Measurements from ENCODE around the gene OXT. TPM values are rescaled to one million over a fixed set of nuclear protein-coding genes. Genes with fewer than 3 reads are reported as not detected.
"Not testable (repeated sequence)": the region's sequence is repeated elsewhere in the genome, so short reads cannot be mapped to it uniquely, and the experiment has no call there.

Gene OXT
- total and polyA plus RNA-seq, 2 of the 8 experiments (the other 6 are each of a cell fraction or from before 2014, with no cell fraction given), result not detected

DNA sequence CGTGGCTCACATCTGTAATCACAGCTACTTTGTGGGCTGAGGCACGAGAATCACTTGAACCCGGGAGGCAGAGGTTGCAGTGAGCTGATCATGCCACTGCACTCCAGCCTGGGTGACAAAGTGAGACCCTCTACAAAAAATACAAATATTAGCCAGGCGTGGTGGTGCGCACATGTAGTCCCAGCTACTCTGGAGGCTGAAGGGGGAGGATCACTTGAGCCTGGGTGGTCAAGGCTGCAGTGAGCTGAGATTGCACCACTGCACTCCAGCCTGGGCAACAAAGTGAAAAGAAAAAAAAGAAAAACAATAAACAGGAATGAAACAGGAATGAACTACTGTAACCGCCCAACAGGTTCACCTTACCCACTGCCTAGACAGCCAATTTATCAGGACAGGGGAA, 7.3 kb upstream of the OXT start:
- not testable (repeated sequence) for H3K4ac ChIP-seq (replicated peaks; ENCODE audit: insufficient read length, low read depth, low read length); H2AFZ ChIP-seq (ENCODE audit: low read length); H2BK5ac ChIP-seq (ENCODE audit: low read depth, low read length); H3K23me2 ChIP-seq (ENCODE audit: low read depth, low read length); H2BK120ac ChIP-seq (replicated peaks; ENCODE audit: low read depth, low read length); H3K18ac ChIP-seq (ENCODE audit: extremely low read depth, low read length); H3K4me3 ChIP-seq (ENCODE audit: extremely low read depth in 1 of 4, insufficient read depth in 2 of 4, low read depth in 3 of 4, low read length in 4 of 4); H2BK20ac ChIP-seq (ENCODE audit: low read length); H2AK5ac ChIP-seq (ENCODE audit: low read depth, low read length); H4K5ac ChIP-seq (ENCODE audit: insufficient read length, low read depth, low read length); H3K56ac ChIP-seq (replicated peaks; ENCODE audit: insufficient read length, low read depth, low read length); H2BK12ac ChIP-seq (ENCODE audit: low read depth, low read length); H3K79me2 ChIP-seq (ENCODE audit: control insufficient read depth in 1 of 2, insufficient read depth in 2 of 2, low read length in 2 of 2); H3K14ac ChIP-seq (ENCODE audit: insufficient read length); H3K4me2 ChIP-seq (ENCODE audit: insufficient read depth in 1 of 2, low read depth in 2 of 2, low read length in 2 of 2); H3K9ac ChIP-seq (replicated peaks in 1 of 4; ENCODE audit: extremely low read depth in 1 of 4, low read depth in 3 of 4, low read length in 3 of 4); DNase-seq (ENCODE audit: low read depth in 1 of 2, low spot score in 2 of 2); H4K91ac ChIP-seq (replicated peaks; ENCODE audit: insufficient read length, low read length); H3K4me1 ChIP-seq (replicated peaks in 1 of 4; ENCODE audit: control insufficient read depth in 3 of 4, insufficient read depth in 4 of 4, low read length in 3 of 4); H3K23ac ChIP-seq (ENCODE audit: insufficient read length); H3K27ac ChIP-seq (ENCODE audit: low read depth, low read length); H2BK15ac ChIP-seq (ENCODE audit: low read length); FAIRE-seq; H3K36me3 ChIP-seq (ENCODE audit: control insufficient read depth in 2 of 4, insufficient read depth in 4 of 4, low read length in 3 of 4); H3K27me3 ChIP-seq (replicated peaks in 1 of 4; ENCODE audit: control insufficient read depth in 3 of 4, extremely low read depth in 1 of 4, insufficient read depth in 3 of 4, low read length in 3 of 4); H4K20me1 ChIP-seq (replicated peaks in 1 of 2; ENCODE audit: control insufficient read depth in 1 of 2, insufficient read depth in 2 of 2, low read length in 2 of 2); H3K9me3 ChIP-seq (ENCODE audit: insufficient read depth in 2 of 2, low read depth in 1 of 2, low read length in 1 of 2); H3K79me1 ChIP-seq (ENCODE audit: low read depth, low read length); H4K8ac ChIP-seq (ENCODE audit: extremely low read depth, insufficient read depth, low read length)
- ChIA-PET POLR2A (ENCODE audit: partially characterized antibody) (interaction anchor here (1.9 kb wide), 1 partner anchor 9 kb away, joined by 5 read pairs; no protein-coding TSS in a partner anchor), CTCF (ENCODE audit: partially characterized antibody) (interaction anchor here (0.7 to 3.8 kb wide), 3 partner anchors 11 to 46 kb away, joined by 3 to 21 read pairs (median 3); no protein-coding TSS in a partner anchor)
- 78% methylated on average over 6 of the region's 6 CpGs; no CpG with 5 or more reads in 1 of the 2 experiments for WGBS, 2 experiments (ENCODE audit: extremely low coverage in 1 of 2, insufficient coverage in 1 of 2, insufficient read length in 1 of 2, insufficient replicate concordance in 2 of 2, low coverage in 1 of 2, low lambda C conversion rate in 2 of 2, missing lambda C conversion rate in 1 of 2)

All from H1 (cell line).